Psoas muscle (tissue), 8 donors: ENCODE results near the gene SYNPO2. TPM values are rescaled to one million over a fixed set of nuclear protein-coding genes. Genes with fewer than 3 reads are reported as not detected.

Experiments used
- ATAC-seq, 4 donors: fragments of 200-7000 bp; cut with Tn5 transposase; one replicate each; pipeline ENCODE4 v1.9.1; 2020; ENCODE audit warnings: moderate library complexity in 3 of 4, mild to moderate bottlenecking in 2 of 4
- DNase-seq, 2 donors: peaks; one replicate each; pipeline ENCODE4 v3.0.0-alpha.2; 2020
- H3K27ac ChIP-seq: fragments of 200-600 bp; one replicate; pipeline ENCODE4 v1.8.0; 2022
- H3K27me3 ChIP-seq, 3 donors: fragments of 200-600 bp in 1 of 3; one replicate each; pipeline versions ENCODE4 v1.6.1 to v1.8.0; 2013 to 2022; ENCODE audit warnings: low read length in 2 of 3, mild to moderate bottlenecking in 2 of 3, moderate library complexity in 1 of 3; ENCODE audit not compliant: insufficient read depth in 3 of 3
- H3K36me3 ChIP-seq, 2 donors: fragments of 200-600 bp in 1 of 2; one replicate each; pipeline versions ENCODE4 v1.6.1 to v1.8.0; 2013 to 2022; ENCODE audit warnings: low read depth in 1 of 2, mild to moderate bottlenecking in 1 of 2, moderate library complexity in 1 of 2; ENCODE audit not compliant: insufficient read depth in 1 of 2
- H3K4me1 ChIP-seq: fragments of 200-600 bp; one replicate; pipeline ENCODE4 v1.8.0; 2022
- H3K4me3 ChIP-seq: fragments of 200-600 bp; one replicate; pipeline ENCODE4 v1.8.0; 2022; ENCODE audit warnings: mild to moderate bottlenecking
- H3K9me3 ChIP-seq: fragments of 200-600 bp; one replicate; pipeline ENCODE4 v1.8.0; 2022
- CTCF ChIP-seq: fragments of 200-600 bp; IDR thresholded peaks from one replicate; pipeline ENCODE4 v1.8.0; 2022; ENCODE audit warnings: antibody characterized with exemption
- WGBS, 3 donors: extraction: QIAGEN DNeasy Blood & Tissue Kit; methylation state at CpG; one replicate each; pipeline versions ENCODE4 v1.1.6 to v1.1.7; 2013; 5-methylcytosine and 5-hydroxymethylcytosine counted together
- intact Hi-C, 2 donors: fragments of 100-400 bp; cut with DNase I; formaldehyde crosslinking; loops; one replicate each; pipeline versions ENCODE4 v1.11.0 to v1.14.2; 2022
- polyA plus RNA-seq, 3 donors: library from polyadenylated mRNA; stranded (reverse); fragments of 200-250 nt; gene quantifications; one replicate each; pipeline ENCODE4 v1.2.3, GENCODE V29; 2013
- total RNA-seq, 4 donors: library from RNA; stranded (reverse); fragmentation: NEBNext Ultra II Directional in 2 of 4; extraction: Animal tissue kit (Norgen Biotek cat#: 25700) in 2 of 4; gene quantifications; one replicate each; pipeline versions ENCODE4 v1.2.1 to v1.2.4, GENCODE V29; 2021 to 2023
- donor health status: healthy with polysubstance abuse.
- donor health status: DM: no; HTN: no; CAD: no; lungs with moderate emphysema.
- donor health status: Bipolar disorder and iron deficiency.
- donor health status: healthy.
- donor health status: DM: yes; HTN: yes; CAD: no.
- donor health status: DM: no; HTN: no; CAD: no.
- donor health status: DM: no; HTN: no; CAD: no.
- donor health status: DM: yes; HTN: yes; CAD: no.

Gene SYNPO2
- total and polyA plus RNA-seq, 7 donors = 35.7 to 2,858 (median 1,548) TPM

GRCh38 chr4:119103263-119103662 lies 214.6 kb downstream of the SYNPO2 start:
- Histone ChIP-seq H3K27me3 (no peaks in the 10 kb centered on the region), H3K36me3 (no peaks in the 10 kb centered on the region), H3K27ac (peak overlapping the region; percentile 77), H3K4me3 (no peak overlapping the region), H3K4me1 (peaks cover 51% of the 10 kb centered on the region), H3K9me3 (no peaks in the 10 kb centered on the region)
- intact Hi-C loops = no loop called here
- ATAC-seq (peak; percentile 76 to 84 (median 80)), DNase-seq (peak; percentile 50 to 58)
- WGBS, 3 donors = 35 to 53% (median 44%) methylated on average over 2 of the region's 2 CpGs
- TF ChIP-seq CTCF = no peak

GRCh38 chr4:119104644-119105273 lies 216.1 kb downstream of the SYNPO2 start:
- DNase-seq = no peak
- Histone ChIP-seq H3K4me3 (peak overlapping the region; percentile 23), H3K36me3 (no peaks in the 10 kb centered on the region), H3K4me1 (peaks cover 36% of the 10 kb centered on the region), H3K27ac (peak overlapping the region; percentile 77), H3K9me3 (no peaks in the 10 kb centered on the region), H3K27me3 (no peaks in the 10 kb centered on the region)
- ATAC-seq = peak; percentile 38 to 65 (median 58)
- intact Hi-C loops = no loop called here
- TF ChIP-seq CTCF = no peak
- 22 to 56% (median 35%) methylated on average over 4 of the region's 4 CpGs for WGBS, 3 donors

GRCh38 chr4:119105605-119106004 lies 217.0 kb downstream of the SYNPO2 start:
- intact Hi-C loops = no loop called here

GRCh38 chr4:119106036-119107000 lies 217.7 kb downstream of the SYNPO2 start:
- WGBS, 3 donors = 22 to 35% (median 26%) methylated on average over 4 of the region's 4 CpGs
- no peak overlapping the region for H3K4me3 ChIP-seq
- H3K27me3 ChIP-seq = no peaks in the 10 kb centered on the region
- DNase-seq (no peak), ATAC-seq (peak; percentile 19 to 50 (median 44))
- H3K9me3 ChIP-seq = no peaks in the 10 kb centered on the region
- intact Hi-C loops = no loop called here
- H3K36me3 ChIP-seq = no peaks in the 10 kb centered on the region
- peak overlapping the region; percentile 77 for H3K27ac ChIP-seq
- peaks cover 34% of the 10 kb centered on the region for H3K4me1 ChIP-seq
- no peak for TF ChIP-seq CTCF

More at GRCh38 chr4:119105605-119106004, 217.0 kb downstream of the SYNPO2 start:
- 95 to 100% (median 100%) methylated on average over 1 of the region's 1 CpG for WGBS, 3 donors
- no peak for TF ChIP-seq CTCF
- ATAC-seq (no peak), DNase-seq (no peak)
- Histone ChIP-seq H3K36me3 (no peaks in the 10 kb centered on the region), H3K4me3 (no peak overlapping the region), H3K4me1 (peaks cover 34% of the 10 kb centered on the region), H3K9me3 (no peaks in the 10 kb centered on the region), H3K27me3 (no peaks in the 10 kb centered on the region), H3K27ac (peak overlapping the region; percentile 77)
